HG03103 (cell line): ENCODE data around the gene EHD3.
A peak's percentile ranks its signal among the peaks of the same experiment; 100 is the strongest.

Experiments used
- ATAC-seq: cut with Tn5 transposase; IDR thresholded peaks from one replicate; pipeline ENCODE4 v1.9.1; 2021; ENCODE audit warnings: low read depth; ENCODE audit not compliant: unreplicated experiment

Gene EHD3

GRCh38 chr2:31253356-31254131 is 19.6 kb downstream of the EHD3 start:
- no peak for ATAC-seq

- ATAC-seq: no peak
These were observed 20.6 kb downstream of the EHD3 start for GRCh38 chr2:31254237-31255203.

GRCh38 chr2:31255911-31256571 is 22.1 kb downstream of the EHD3 start:
- peak; percentile 52 for ATAC-seq

- peak; percentile 1 for ATAC-seq
These were observed 22.8 kb downstream of the EHD3 start for GRCh38 chr2:31256611-31257382.

GRCh38 chr2:31258351-31258750 is 24.4 kb downstream of the EHD3 start:
- ATAC-seq: no peak

GRCh38 chr2:31259075-31259474 is 25.1 kb downstream of the EHD3 start:
- no peak for ATAC-seq

- no peak for ATAC-seq
These were observed 26.9 kb downstream of the EHD3 start for GRCh38 chr2:31260870-31261269.

GRCh38 chr2:31263636-31264190 is 29.8 kb downstream of the EHD3 start:
- no peak for ATAC-seq

GRCh38 chr2:31265234-31265633 is 31.3 kb downstream of the EHD3 start:
- ATAC-seq: no peak

- ATAC-seq: no peak
These were observed 32.9 kb downstream of the EHD3 start for GRCh38 chr2:31266804-31267203.

GRCh38 chr2:31267437-31268120 is 33.6 kb downstream of the EHD3 start:
- no peak for ATAC-seq

- no peak for ATAC-seq
These were observed 34.4 kb downstream of the EHD3 start for GRCh38 chr2:31268344-31268743.

- no peak for ATAC-seq
These were observed 35.1 kb downstream of the EHD3 start for GRCh38 chr2:31269087-31269486.

GRCh38 chr2:31270131-31270530 is 36.2 kb downstream of the EHD3 start:
- no peak for ATAC-seq

GRCh38 chr2:31270822-31271231 is 36.9 kb downstream of the EHD3 start:
- ATAC-seq: no peak

- no peak for ATAC-seq
These were observed 37.9 kb downstream of the EHD3 start for GRCh38 chr2:31271851-31272267.

- ATAC-seq: no peak
These were observed 40.6 kb downstream of the EHD3 start for GRCh38 chr2:31274401-31275075.

GRCh38 chr2:31275976-31276375 is 42.0 kb downstream of the EHD3 start:
- no peak for ATAC-seq

- ATAC-seq: no peak
These were observed 43.7 kb downstream of the EHD3 start for GRCh38 chr2:31277621-31278020.
